ENCODE data around the gene EPHA1.

Gene EPHA1

DNA sequence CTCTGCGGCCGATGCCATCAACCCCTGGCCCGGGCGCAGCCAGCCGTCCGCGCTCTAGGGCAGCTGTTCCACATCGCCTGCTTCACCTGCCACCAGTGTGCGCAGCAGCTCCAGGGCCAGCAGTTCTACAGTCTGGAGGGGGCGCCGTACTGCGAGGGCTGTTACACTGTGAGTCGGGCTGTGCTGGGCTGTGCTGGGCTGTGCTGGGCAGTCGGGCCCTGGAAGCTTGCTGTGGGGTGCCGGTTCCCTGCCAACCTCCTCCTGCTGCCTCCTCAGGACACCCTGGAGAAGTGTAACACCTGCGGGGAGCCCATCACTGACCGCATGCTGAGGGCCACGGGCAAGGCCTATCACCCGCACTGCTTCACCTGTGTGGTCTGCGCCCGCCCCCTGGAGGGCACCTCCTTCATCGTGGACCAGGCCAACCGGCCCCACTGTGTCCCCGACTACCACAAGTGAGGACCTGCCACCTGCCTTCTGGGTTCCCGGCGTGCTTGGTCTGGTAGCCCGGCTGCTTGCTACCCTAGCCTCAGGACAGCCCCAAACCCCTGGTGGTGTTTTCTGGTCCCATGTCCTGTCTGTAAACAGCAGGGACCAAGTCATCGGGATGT lies 20.1 kb downstream of the EPHA1 start:
- DNase-seq (ENCODE audit: low read depth in 2 of 2), result no peak

GRCh38 chr7:143388051-143388450 lies 20.6 kb downstream of the EPHA1 start:
- no peak for DNase-seq (ENCODE audit: low read depth in 2 of 2)

GRCh38 chr7:143387156-143387975 lies 21.3 kb downstream of the EPHA1 start:
- no peak for DNase-seq (ENCODE audit: low read depth in 2 of 2)

DNA sequence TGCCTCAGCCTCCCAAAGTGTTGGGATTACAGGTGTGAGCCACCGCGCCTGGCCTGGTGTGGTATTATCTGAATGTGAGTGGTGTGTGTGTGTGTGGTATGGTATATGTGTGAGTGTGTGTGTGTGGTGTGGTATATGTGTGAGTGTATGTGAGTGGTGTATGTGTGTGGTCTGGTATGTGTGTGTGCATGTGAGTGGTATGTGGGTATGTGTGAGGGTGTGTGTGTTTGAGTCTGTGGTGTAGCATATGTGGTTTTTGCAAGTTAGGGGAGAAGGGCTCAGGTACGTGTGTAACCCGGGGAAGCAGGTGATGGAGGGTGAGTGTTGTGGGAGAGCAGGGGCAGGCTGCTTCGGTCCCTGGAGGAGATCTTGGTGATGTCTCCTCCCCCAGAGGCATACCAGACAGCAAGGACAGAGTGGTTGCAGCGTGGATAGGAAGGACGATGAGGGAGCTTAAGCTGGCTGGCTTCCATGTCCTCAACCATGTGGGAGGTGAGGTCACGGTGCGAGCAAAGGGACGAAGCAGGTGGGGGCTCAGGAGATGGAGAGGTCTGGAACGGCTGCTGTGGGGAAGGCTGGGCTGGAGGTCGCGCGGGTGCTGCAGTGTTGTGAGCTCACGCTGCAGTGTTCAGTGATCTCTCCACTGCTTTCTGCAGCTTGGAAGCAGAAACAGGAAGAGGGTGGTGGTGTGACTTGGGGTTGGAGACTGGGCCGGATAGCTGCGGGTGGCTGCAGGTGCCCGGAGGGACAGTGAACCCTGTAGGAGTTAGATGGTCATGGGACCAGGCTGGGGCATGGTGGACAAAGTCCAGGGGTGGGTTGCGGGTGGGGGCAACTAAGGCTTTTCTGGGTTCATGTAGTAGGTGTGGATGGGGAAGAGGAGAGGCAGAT lies 22.5 kb downstream of the EPHA1 start:
- DNase-seq (ENCODE audit: low read depth in 2 of 2), result no peak

GRCh38 chr7:143384661-143385631 lies 23.7 kb downstream of the EPHA1 start:
- no peak for DNase-seq (ENCODE audit: low read depth in 2 of 2)

DNA sequence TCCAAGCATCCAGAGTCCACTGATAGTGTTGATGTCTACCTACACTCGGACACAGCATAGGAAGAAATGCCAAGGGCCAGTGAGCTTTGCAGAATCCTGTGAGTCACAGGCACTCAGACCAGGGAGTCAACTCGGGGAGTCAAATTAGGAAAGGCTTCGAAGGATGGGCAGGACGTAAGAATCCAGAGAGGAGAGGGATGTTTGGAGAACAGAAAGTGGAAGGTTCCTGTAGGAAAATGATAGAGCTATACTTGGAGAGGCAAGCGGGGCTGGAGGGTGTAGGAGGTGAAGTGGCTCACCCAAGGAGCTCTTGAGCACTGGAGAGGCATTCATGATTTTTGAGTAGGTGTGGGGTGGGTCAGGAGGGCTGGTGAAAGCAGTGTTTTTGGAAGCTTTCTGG lies 24.5 kb downstream of the EPHA1 start:
- no peak for DNase-seq (ENCODE audit: low read depth in 2 of 2)

GRCh38 chr7:143383642-143383957 lies 25.1 kb downstream of the EPHA1 start:
- no peak for DNase-seq (ENCODE audit: low read depth in 2 of 2)

DNA sequence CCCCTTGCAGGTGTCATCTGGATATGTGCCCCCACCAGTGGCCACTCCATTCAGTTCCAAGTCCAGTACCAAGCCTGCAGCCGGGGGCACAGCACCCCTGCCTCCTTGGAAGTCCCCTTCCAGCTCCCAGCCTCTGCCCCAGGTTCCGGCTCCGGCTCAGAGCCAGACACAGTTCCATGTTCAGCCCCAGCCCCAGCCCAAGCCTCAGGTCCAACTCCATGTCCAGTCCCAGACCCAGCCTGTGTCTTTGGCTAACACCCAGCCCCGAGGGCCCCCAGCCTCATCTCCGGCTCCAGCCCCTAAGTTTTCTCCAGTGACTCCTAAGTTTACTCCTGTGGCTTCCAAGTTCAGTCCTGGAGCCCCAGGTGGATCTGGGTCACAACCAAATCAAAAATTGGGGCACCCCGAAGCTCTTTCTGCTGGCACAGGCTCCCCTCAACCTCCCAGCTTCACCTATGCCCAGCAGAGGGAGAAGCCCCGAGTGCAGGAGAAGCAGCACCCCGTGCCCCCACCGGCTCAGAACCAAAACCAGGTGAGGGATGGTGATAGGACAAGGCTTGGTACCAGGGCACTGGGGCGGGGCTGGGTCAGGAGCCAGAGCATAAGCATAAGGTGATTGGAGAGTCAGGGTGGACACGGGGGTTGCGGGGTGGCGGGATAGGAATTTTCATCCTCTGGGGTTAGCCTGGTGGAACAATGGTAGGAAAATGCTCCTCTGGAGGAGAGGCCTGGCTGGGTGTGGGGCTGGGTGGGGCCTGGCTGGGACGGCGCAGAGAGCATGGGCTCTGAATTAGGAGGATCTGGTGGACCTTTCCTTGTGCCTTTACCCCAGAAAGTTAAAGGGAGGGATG lies 25.6 kb downstream of the EPHA1 start:
- DNase-seq (ENCODE audit: low read depth in 2 of 2), result no peak

GRCh38 chr7:143382126-143382790 lies 26.4 kb downstream of the EPHA1 start:
- DNase-seq (ENCODE audit: low read depth in 2 of 2), result no peak

GRCh38 chr7:143381427-143382125 lies 27.1 kb downstream of the EPHA1 start:
- no peak for DNase-seq (ENCODE audit: low read depth in 2 of 2)

DNA sequence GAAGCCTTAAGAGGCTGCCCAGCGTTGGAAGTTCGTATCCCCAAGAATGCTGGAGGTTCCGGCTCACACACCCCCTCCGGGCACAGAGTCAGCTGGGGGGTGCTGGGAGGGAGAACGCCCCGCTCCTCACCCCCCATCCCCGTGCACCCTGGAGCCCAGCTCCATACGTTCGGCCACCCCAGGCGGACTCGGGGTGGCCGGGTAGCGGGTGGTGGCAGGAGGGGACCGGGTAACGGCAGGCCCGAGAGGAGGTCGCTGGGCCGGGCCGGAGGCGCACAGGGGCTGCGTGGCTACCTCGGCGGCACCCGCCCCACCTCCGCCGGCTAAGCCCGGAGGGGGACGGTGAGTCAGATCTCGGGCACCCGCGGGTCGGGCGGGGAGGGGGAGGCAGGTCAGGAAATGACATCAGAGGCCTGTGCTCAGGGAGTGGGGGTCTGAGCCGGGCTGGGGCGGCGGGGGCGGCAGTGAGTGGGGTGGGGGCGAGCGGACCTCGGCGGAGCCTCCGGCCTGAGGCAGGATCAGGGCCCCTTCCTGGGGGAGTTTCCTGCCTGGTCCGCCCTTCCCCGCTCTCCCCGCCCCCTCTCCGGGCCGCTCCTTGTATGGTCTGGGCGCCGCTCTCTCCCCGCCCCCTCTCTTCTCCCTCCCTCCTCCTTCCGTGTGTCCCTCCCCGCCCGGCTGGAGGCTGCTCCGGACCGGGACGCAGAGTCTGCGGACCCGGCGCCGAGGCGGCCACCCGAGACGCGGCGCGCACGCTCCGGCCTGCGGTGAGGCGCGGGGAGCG lies 27.8 kb downstream of the EPHA1 start, which contains the start of gene ZYX:
ZYX (plus strand) TSS at position 700 of the 781 bp plus-strand sequence. CDS start 227 bp downstream, outside the sequence.
- peak; percentile 76 to 87 for DNase-seq (ENCODE audit: low read depth in 2 of 2)

DNA sequence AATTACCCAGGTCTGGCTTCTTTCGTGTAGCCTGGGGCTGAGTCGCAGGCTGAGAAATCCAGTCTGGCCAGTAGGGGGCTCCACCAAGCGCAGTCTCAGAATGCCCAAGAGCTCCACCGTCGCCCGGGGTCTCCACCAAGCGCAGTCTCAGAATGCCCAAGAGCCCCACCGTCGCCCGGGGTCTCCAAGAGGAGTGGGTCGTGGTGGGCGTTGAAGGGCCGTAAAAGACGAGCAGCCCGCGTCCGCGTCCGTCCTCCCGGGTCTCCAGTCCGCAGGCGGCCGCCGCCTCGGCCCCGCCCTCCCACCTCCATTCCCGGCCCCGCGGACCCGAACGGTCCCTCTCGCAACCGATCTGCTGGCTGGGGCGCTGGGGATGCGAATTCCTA lies 28.4 kb downstream of the EPHA1 start:
- DNase-seq (ENCODE audit: low read depth in 2 of 2), result peak; percentile 68 to 80

DNA sequence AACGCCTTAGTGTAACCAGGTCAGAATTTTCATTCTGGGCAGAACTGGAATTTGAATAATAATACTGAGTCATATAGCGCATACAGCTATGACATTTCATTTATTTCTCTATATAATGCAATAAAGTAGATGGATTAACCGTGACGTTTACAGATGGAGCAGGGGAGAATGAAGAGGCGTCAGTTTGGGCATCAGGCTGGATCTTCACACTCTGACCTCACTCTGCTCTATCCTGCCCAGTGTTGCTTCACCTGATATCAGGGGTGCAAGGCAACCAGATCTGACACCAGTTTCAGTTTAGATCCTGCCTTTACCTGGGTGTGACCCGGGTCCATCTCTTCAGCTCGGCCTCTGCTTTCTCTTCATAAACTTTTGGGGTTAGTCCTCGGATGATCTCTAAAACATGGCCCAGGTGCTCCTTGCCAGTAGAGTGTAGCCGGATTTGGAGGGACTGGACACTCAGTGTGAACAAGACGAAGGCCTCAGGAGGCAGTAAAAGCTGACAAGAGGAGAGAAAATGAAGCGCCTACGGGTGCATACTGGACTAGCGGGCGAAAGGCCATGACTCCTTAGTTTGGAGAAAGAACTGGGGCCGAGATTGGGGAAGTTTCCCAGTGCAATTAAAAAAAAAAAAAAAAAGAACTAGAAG lies 28.9 kb downstream of the EPHA1 start:
- DNase-seq (ENCODE audit: low read depth in 2 of 2), result no peak

- DNase-seq (ENCODE audit: low read depth in 2 of 2), result no peak
These were observed 32.3 kb downstream of the EPHA1 start for GRCh38 chr7:143376396-143376795.

GRCh38 chr7:143375298-143376034 lies 33.2 kb downstream of the EPHA1 start:
- no peak for DNase-seq (ENCODE audit: low read depth in 2 of 2)

GRCh38 chr7:143374561-143374960 lies 34.1 kb downstream of the EPHA1 start:
- DNase-seq (ENCODE audit: low read depth in 2 of 2), result no peak

GRCh38 chr7:143373255-143373794 lies 35.3 kb downstream of the EPHA1 start:
- DNase-seq (ENCODE audit: low read depth in 2 of 2), result no peak

Measured in stimulated activated CD4-positive, alpha-beta T cell treated with anti-CD3 and anti-CD28 coated beads, Interleukin-15, amount 100 ng/mL, for 48 hours (primary cell).